HG02763 (cell line): ENCODE measurements around the gene IFNA14.
"Not testable (repeated sequence)": the region's sequence is repeated elsewhere in the genome, so short reads cannot be mapped to it uniquely, and the experiment has no call there.

Experiments
- ATAC-seq: cut with Tn5 transposase; IDR thresholded peaks from one replicate; pipeline ENCODE4 v1.9.1; 2021; ENCODE audit warnings: mild to moderate bottlenecking, moderate library complexity; ENCODE audit not compliant: unreplicated experiment

The IFNA14 gene

GRCh38 chr9:21217211-21217610 is 22.6 kb downstream of the IFNA14 start, which contains the start of gene IFNA16:
Gene IFNA16, minus strand, starts transcription at chr9:21217311. Its CDS starts 6 bp downstream, at chr9:21217305.
- ATAC-seq = not testable (repeated sequence)

GRCh38 chr9:21213411-21214326 is 26.1 kb downstream of the IFNA14 start:
- ATAC-seq = peak; percentile 59

GRCh38 chr9:21212160-21212559 is 27.6 kb downstream of the IFNA14 start:
- ATAC-seq = not testable (repeated sequence)

- ATAC-seq = not testable (repeated sequence)
These were observed 29.0 kb downstream of the IFNA14 start for GRCh38 chr9:21210782-21211181.

- no peak for ATAC-seq
These were observed 29.5 kb downstream of the IFNA14 start for GRCh38 chr9:21210311-21210710.

- ATAC-seq = not testable (repeated sequence)
These were observed 32.8 kb downstream of the IFNA14 start, which contains the start of gene IFNA10 for GRCh38 chr9:21207043-21207442. Gene IFNA10, minus strand, starts transcription at chr9:21207143. Its CDS starts 46 bp downstream, at chr9:21207097.

- no peak for ATAC-seq
These were observed 34.6 kb downstream of the IFNA14 start for GRCh38 chr9:21205204-21205603.

GRCh38 chr9:21202105-21202504 is 37.7 kb downstream of the IFNA14 start, which contains the start of gene IFNA7:
Gene IFNA7, minus strand, starts transcription at chr9:21202205. Its CDS starts 40 bp downstream, at chr9:21202165.
- ATAC-seq = not testable (repeated sequence)

- peak; percentile 90 for ATAC-seq
These were observed 44.7 kb downstream of the IFNA14 start for GRCh38 chr9:21194867-21195776.
